Endothelial cell (in vitro differentiated cells): Measurements from ENCODE around the gene MBOAT1. TPM values are rescaled to one million over a fixed set of nuclear protein-coding genes. Genes with fewer than 3 reads are reported as not detected.

Source experiments
- total RNA-seq: library from RNA; stranded (reverse); fragmentation: NEBNext Ultra II Directional; extraction: Animal tissue kit (Norgen Biotek cat#: 25700); gene quantifications from one replicate; pipeline ENCODE4 v1.2.1, GENCODE V29; 2021; ENCODE audit not compliant: unreplicated experiment

The MBOAT1 gene
- total RNA-seq, 1 donor from 2014 or later: 10.7 TPM

Other genes starting within 250 kb of the MBOAT1 start
- 20.4 TPM for gene E2F3, start 189.4 kb upstream of the MBOAT1 start, total RNA-seq